Left renal cortex interstitium (tissue), 4 donors: ENCODE measurements around the gene BHLHE23. TPM values are rescaled to one million over a fixed set of nuclear protein-coding genes. Genes with fewer than 3 reads are reported as not detected.

ENCODE experiments used
- DNase-seq, 4 donors: peaks; one replicate each; pipeline ENCODE4 v3.0.0-alpha.2; 2013; ENCODE audit warnings: low read depth in 4 of 4, low spot score in 2 of 4, missing footprints in 1 of 4
- polyA plus RNA-seq, 4 donors: library from polyadenylated mRNA; unstranded; fragments of 120-200 nt; gene quantifications; one replicate each; pipeline ENCODE4 v1.2.1, GENCODE V29; 2013; ENCODE audit not compliant: insufficient read length in 4 of 4

Gene BHLHE23
- polyA plus RNA-seq, 4 donors: not detected

GRCh38 chr20:62993856-62994494 is 12.8 kb downstream of the BHLHE23 start:
- DNase-seq: no peak

- no peak for DNase-seq
Measured at GRCh38 chr20:62991863-62992262, 14.9 kb downstream of the BHLHE23 start.

DNA sequence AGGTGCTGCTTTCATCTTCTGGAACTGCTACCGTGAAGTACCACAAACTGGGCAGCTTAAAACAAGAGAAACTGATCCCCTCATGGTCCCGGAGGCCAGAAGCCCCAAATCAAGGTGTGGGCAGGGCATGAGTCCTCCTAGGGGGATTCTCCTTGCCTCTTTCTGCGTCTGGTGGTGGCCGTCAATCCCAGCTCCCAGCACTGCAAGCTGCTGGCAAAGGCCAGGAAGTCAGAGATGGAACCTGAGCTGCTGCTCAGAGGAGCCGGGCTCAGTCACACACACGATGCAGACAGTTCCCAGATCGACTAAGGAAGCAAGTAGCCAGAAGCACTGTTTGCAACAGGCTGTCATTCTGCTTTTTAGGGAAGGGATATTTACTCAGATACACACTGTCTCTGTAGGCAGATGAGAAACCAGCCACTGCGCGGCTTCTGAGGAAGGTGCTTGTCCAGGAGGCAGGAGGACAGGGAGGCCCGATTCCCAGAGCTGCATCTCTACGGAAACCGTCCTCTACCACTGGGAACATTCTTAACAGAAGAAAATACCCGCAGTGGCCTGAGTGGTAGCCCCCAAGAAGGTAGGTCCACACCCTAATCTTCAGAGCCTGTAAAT is 15.5 kb downstream of the BHLHE23 start:
- no peak for DNase-seq

- DNase-seq: no peak
Measured at GRCh38 chr20:62990306-62990825, 16.4 kb downstream of the BHLHE23 start.

GRCh38 chr20:62989201-62989601 is 17.6 kb downstream of the BHLHE23 start:
- DNase-seq: no peak

GRCh38 chr20:62987114-62987513 is 19.6 kb downstream of the BHLHE23 start:
- DNase-seq: no peak

GRCh38 chr20:62986257-62986800 is 20.4 kb downstream of the BHLHE23 start:
- no peak for DNase-seq

DNA sequence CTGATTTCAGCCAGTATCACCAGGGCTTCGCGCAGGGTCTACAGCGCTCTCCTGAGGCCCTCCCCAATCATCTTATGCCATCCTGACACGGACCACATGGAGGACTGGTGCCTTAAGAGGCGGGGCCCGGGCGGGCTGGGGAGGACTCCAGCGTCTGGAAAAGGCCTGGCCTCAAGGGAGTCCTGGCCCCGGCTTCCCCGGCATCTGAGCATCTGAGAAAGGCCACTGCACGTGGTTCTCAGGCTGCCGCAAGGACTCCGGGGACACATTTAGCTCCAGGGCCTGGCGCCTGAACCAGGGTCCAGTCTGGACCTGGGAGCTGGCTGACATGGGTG is 21.4 kb downstream of the BHLHE23 start:
- DNase-seq: no peak

GRCh38 chr20:62984666-62985443 is 21.9 kb downstream of the BHLHE23 start:
- no peak for DNase-seq

GRCh38 chr20:62983210-62983609 is 23.6 kb downstream of the BHLHE23 start:
- no peak for DNase-seq

DNA sequence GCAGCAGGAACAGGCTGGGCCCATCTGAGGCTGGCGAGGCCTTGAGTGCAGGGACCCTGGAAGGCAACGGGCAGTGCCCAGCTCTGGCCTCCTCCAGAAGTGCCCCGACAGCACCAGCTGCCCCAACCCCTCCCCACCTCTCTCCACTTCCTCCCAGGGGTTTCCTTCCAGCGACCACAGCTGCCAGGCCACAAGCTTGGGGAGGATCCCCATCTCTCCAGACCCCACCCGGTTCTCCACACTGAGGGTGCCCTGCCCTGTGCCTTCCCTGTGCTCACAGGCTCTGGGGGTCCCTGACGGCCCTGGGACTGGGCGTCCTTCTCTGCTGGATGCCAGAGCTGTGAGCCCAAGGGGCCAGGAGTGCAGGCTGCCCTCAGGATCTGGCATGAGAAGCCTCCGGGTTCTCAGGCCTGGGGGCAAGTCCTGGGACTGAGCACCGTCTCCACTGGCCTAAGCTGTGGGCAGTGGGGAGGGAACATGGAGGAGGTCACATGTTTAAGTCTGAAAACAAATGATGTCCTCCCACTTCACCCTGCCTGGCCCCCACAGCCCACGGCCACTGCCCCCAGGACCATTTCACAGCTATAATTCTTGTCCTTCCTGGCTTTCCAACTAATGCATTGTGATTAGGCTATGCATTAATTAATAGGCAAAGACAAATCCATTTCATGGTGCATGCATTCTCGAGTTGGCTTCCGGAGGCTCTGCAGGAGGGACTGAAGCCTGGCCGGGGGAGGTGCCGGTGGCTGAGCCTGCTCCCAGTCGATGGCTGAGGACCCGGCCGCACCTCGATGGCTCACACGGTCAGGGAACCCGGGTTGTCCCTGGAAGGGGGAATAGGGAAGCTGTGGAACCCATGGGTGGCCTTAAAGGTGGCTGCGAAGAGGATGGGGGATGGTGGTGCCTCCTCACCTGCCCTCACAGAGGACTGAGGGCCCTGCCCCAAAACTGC is 24.4 kb downstream of the BHLHE23 start:
- DNase-seq: no peak

GRCh38 chr20:62980970-62981369 is 25.8 kb downstream of the BHLHE23 start:
- no peak for DNase-seq

- no peak for DNase-seq
Measured at GRCh38 chr20:62980380-62980960, 26.3 kb downstream of the BHLHE23 start.

GRCh38 chr20:62979876-62980373 is 26.8 kb downstream of the BHLHE23 start:
- DNase-seq: no peak

DNA sequence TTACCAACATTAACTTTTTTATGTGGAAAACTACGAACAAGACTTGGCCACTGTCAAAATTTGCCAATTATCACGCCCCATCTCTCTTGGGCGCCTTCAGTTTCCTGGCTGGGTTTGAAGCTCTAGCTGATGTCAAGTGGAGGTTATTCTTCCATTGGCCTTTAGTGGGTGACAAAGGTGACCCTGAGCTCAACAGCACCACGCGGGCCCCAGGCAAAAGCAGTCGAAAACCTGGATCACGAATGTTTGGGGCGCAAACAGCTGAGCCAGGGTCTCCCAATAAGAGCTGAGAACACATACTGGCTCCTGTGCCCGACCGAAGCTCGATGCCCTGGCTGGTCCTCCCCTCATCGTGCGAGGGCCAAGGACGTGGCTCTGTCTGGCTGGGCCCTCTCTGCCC is 27.5 kb downstream of the BHLHE23 start:
- no peak for DNase-seq

GRCh38 chr20:62978561-62978943 is 28.2 kb downstream of the BHLHE23 start:
- no peak for DNase-seq

DNA sequence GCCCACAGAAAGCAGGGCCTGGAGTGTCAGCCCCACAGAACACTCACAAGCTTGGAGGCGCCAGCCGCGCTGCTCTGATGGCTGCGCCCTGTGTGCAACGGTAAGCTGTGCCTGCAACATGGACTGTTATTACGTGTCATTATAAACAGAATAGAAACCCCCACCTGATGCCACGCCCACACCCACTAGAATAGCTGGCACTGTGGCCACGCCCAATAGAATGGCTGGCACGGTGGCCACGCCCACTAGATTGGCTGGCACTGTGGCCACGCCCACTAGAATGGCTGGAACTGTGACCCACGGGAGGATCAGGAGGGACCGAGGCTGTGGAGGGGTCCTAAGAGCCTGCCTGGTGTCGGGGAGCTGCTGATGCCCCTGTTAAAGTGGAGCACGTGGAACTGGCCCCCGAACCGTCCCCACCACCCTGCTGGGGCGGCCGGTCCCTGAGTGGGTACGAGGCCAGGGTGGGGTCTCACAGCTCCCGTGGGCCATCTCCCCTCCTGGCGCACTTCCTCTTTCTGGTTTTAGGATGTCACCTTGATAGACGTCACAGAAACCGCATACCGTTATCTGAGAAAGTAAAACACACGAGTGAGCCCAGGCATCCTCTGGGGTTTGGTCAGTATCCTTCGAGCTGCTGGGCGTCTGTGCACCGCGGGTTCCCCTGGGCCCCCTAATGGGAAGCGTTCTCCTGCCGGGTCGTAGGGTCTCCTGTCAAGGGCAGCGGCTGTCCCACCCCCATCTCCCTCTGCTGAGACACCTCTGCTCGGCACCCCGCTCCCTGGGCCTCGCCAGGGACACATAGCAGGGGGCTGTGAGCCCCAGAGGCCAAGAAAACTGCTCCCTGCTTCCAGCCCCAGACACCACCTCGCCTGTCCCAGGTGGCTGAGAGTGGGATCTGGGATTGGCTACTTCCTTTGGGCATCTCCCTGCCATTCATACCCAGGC is 28.9 kb downstream of the BHLHE23 start:
- no peak for DNase-seq

GRCh38 chr20:62976886-62977285 is 29.9 kb downstream of the BHLHE23 start:
- no peak for DNase-seq
